Measurements from ENCODE around the gene GLMN.
A peak's percentile ranks its signal among the peaks of the same experiment; 100 is the strongest.
"Not testable (repeated sequence)": the region's sequence is repeated elsewhere in the genome, so short reads cannot be mapped to it uniquely, and the experiment has no call there.

The GLMN gene

DNA sequence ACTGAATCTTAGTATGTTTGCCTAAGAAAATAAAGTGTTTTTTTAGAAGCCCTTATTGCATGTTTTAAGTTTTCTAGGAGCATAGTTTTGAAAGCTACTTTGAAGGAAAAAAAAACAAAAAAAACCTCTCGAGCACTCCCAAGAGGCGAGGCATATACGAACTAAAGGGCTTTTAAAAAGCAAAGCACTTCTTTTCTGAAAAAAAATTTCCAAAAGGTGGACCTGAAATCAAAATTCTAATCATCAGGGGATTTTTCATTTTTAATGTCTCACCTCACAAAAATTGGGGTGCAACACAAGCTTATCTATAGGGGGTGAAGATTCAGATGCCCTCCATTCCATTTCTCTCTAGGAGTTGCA is 594 bp downstream of the GLMN start:
- peak; percentile 4 for DNase-seq (ENCODE audit: low spot score)

DNA sequence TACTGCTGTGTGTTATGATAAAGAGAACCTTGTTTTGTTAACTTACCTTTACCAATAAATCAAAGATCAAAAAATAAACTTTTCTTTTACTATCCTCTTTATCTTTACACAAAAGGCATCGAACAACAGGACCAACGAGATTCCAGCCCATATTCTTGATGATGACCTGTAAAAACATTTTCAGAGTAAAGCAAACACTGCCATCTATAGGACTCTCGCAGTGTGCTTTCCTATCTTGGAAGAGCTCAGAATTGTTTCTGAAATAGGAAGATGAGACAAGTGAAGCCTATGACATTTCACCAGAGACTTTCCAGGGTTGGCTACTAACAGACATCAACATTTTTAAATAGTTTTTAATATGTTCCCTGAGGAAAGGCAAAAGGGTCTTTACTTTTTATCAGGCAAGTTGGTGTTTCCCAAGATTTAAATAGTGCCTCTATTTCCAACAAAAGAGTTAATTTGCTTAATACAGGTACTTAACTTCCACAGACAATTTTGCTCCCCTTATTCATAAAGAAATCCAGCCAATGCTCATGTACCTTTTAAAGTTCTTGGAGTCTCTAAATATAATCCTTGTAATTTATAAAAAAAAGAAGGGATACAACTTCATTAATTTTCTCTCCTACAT is 7.3 kb downstream of the GLMN start:
- DNase-seq (ENCODE audit: low spot score), result peak; percentile 63

DNA sequence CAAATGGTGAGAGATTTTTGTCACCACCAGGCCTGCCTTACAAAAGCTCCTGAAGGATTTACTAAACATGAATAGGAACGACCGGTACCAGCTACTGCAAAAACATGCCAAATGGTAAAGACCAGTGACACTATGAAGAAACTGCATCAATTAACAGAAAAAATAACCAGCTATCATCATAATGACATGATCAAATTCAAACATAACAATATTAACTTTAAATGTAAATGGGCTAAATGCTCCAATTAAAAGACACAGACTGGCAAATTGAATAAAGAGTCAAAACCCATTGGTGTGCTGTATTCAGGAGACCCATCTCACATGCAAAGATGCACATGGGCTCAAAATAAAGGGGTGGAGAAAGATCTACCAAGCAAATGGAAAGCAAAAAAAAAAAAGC is 17.4 kb downstream of the GLMN start:
- not testable (repeated sequence) for DNase-seq (ENCODE audit: low spot score)

DNA sequence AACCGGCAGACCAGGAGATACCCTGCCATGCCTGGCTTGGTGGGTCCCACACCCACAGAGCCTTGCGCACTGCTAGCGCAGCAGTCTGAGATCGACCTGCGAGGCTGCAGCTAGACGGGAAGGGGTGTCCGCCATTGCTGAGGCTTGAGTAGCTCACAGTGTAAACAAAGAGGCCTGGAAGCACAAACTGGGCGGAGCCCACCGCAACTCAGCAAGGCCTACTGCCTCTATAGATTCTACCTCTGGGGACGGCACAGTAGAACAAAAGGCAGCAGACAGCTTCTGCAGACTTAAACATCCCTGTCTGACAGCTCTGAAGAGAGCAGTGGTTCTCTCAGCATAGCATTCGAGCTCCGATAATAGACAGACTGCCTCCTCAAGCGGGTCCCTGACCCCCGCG is 19.0 kb downstream of the GLMN start:
- DNase-seq (ENCODE audit: low spot score), result not testable (repeated sequence)

DNA sequence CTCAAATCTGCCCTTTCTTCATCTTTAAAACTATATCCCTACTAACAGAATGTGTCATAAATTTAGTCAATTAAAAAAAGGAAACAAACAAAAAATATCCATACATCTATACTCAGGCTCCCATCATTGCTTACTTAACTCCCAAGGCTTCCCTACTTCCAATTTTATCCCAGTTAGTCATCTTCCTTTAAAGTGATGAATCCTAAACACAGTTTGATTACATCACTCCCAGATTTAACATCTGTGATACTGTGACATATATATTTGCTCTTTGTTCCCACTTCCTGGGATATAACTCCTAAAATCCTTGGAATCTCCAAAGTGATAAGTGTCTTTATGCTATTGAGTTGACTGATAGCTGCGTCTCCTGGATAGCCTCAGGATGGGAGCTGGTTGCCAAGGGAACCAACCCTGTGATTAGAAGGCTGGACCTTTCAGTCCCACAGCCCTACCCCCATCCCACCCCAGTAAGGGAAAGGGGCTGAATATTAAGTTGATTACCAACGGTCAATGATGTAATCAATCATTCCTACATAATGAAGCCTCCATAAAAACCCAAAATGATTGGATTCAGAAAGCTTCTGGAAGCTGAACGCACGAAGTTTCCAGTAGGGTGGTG is 21.6 kb downstream of the GLMN start:
- peak; percentile 14 for DNase-seq (ENCODE audit: low spot score)

DNA sequence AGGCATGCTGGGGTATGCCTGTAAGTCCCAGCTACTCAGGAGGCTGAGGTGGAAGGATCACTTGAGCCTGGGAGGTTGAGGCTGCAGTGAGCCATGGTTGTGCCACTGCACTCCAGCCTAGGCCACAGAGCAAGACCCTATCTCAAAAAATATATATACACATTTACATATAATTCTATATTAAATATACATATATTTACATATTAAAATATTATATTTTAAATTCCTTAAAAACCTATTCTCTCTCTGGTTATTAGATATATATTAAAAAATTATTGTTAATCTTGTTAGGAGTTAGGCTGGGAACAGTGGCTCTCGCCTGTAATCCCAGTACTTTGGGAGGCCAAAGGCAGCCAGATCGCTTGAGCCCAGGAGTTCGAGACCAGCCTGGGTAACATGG is 22.7 kb downstream of the GLMN start:
- no peak for DNase-seq (ENCODE audit: low spot score)

DNA sequence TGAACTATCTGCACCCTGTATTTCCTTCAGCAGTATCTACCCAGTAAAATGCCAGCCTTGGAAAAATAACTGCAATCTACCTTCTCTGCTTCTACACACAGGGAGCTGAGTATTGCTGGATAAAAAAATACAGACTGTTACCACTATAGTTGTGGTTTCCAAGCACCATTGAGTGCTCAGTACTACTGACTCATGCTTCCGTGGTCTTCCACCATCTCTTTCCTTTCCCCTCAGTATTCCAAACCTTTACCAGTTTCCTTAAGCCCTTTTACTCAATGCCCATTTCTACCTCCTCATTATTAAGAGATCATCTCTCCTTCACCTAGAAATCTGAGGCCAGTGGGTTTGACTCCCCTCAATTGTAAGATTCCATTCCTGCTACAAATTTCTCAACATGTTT is 23.8 kb downstream of the GLMN start:
- DNase-seq (ENCODE audit: low spot score), result no peak

DNA sequence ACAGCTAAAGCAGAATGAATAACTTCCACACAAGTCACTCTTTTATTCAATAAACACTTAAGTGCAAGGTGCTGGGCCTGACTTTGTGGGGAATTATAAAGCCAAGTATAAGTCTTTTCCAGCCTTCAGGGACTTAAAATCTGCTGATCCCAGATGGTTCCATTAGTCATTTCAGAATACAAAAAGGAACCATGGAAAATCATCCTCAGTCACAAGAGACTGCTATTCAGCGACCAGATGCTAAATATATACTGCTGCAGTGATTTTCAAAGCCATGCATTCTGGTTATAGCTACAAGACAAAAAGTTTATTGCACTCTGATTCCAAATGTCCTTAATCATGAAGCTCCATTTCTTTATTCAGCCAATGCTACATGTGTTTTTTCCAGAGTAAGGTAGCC is 25.7 kb downstream of the GLMN start:
- DNase-seq (ENCODE audit: low spot score), result no peak

DNA sequence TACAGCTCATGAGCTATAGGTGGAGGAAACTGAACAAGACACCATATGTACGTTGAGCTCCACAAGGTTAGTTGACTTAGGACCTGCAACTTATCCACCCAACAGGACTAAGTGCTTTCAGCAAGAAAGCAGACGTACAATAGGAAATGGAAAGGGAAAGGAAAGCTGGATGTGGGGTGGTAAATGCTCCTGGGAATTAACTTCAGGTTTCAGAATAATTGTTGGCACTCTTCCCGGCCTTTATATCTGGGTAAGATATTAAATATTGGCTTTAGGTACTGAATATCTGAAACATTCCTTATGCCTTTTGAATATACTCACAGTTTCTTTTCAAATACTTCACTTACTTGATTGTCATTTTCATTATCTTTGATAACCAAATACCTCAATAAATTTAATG is 36.3 kb downstream of the GLMN start:
- DNase-seq (ENCODE audit: low spot score), result no peak

DNA sequence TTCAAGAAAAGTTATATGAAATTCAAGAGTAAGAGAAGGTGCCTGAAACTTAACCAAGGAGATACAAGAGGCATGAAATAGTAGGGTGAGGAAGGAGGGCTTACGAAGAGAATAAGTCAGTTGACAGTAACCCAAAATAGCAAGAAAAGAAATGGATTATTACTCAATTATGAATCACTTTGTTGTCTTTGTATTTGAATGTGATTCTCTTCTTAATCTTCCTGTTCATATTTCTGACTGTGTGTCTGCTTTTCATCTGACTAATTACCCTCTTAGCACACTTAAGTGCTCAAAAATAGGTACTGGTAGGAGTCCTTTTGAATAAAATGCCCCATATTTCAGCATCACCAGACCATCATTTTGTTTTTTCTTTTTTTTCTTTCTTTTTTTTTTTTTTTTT is 39.4 kb downstream of the GLMN start:
- DNase-seq (ENCODE audit: low spot score), result no peak

DNA sequence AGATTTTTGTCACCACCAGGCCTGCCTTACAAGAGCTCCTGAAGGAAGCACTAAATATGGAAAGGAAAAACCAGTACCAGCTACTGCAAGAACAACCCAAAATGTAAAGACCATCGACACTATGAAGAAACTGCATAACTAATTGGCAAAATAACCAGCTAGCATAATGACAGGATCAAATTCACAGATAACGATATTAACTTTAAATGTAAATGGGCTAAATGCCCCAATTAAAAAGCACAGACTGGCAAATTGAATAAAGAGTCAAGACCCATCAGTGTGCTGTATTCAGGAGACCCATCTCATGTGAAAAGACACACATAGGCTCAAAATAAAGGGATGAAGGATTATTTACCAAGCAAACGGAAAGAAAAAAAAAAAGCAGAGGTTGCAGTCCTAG is 44.1 kb downstream of the GLMN start:
- DNase-seq (ENCODE audit: low spot score), result not testable (repeated sequence)

DNA sequence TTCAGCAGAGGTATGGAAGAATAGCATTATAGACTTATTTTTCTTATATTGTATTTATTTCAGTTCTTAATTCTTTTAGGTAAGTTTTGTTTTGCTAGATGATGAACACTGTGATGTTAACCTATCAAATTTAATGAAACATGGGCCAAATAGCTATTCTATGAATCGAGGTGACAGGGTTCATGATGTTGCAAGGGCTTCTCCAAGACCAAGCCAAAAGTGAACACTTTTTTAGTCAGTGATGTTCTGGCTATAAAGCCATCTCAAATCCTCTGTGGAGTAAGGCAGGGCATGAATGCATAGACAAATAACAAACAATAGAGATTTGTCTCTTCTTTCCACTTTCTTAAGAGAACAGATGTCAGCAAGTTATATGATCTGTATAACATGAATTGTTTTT is 54.4 kb downstream of the GLMN start:
- DNase-seq (ENCODE audit: low spot score), result no peak

DNA sequence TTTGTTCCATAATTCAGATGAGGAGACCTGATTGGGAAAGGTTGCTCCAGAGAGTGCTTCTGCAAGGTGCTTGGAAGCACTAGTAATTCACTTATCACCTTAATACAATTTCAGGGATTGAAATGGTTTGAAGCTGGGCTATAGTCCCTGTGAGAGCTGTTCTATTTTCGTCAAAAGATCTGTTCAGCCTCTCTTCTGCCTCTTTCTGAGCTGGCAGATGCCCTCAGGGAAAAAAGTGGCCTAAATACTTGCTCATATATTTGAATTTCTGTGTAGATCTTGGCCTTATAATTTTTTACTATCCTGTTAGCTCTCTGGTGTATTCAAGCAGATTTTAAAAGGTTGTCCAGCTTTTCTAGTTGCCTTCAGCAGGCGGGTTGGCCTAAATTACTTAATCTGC is 58.8 kb downstream of the GLMN start:
- no peak for DNase-seq (ENCODE audit: low spot score)

DNA sequence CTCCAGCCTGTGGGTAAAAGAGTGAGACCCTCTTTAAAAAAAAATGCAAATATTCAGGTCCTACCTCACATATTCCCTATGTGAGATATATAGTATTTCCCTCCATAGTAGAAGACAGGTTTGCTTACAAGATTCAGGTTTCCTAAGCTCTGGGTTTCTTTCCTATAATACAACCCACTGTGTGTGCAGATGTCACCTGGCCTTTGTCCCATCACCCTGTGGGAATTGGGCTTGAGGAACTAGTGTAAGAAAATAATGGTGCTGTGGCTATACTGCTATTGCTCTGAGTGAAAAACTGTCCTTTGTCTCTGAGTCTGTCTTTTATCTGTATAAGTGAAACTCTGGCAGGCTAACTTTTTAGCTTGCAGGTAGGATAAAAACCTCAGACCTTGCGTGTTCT is 68.1 kb downstream of the GLMN start:
- DNase-seq (ENCODE audit: low spot score), result no peak

DNA sequence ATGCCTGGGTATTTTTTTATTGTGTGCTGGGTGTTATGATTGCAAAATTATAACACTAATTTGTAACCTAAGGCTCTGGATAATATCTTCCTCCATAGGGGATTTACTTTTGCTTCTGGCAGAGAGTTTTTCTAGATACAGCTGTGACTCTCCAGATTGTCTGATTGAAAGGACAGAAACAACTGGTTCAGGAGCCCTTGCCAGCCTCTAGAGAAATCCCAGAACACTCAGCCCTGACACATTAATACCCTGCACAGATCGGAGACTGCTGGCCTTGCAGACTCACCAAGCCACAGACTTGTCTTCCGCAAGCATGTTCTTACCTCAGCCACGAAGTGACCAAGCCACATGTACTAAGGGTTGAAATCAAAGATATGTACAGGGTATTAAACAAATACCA is 70.4 kb downstream of the GLMN start:
- DNase-seq (ENCODE audit: low spot score), result no peak

DNA sequence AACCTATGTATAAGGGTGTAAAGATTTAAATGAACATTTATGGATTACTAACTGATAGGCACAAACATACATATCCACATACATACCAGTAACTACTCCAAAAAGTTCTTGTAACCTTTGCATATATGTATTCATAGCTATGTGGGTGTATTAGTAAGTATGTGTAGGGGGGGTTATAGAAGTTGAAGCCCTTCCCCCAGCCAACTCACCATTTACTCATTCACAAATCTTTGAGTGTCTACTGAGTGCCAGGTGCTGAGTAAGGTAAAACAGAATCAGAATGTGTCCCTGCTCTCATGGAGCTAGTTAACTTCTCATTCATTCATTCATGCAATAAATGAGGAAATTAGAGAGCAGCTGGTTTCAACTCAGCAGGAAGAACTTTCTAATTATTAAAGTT is 79.8 kb downstream of the GLMN start:
- DNase-seq (ENCODE audit: low spot score), result no peak

DNA sequence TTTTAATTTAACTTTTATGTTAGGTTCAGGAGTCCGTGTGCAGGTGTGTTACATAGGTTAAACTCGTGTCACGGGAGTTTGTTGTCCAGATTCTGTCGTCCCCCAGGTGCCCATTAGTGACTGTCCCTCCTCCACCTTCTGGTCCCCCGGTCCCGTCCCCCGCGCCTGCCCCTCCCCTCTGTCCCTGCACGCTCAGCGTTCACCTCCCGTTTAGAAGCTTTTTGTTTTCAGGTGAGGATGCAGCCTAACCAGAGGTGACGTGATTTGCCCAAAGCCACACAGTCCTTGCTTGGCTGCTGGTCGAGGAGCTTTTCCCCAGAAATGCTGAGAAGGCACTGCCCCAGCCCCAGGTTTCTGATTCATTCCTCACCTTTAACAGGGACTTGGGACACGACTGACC is 80.2 kb downstream of the GLMN start:
- DNase-seq (ENCODE audit: low spot score), result no peak

DNA sequence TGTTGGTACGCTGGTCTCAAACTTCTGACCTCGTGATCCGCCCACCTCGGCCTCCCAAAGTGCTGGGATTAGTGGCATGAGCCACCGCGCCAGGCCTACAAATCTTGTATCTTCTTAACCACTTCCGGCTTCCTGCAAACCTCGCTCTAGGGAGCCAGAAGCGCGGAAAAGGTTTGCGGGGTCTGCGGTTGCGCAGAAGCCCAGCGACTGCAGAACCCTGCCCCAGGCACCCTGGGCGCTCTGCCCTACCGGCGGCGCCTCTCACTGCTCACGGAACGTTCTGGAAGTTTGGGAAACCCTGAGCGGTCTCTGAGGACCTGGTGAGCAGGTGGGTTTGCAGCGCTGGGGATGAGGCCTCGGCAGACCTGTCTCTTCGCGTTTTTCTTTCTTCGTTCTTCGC is 81.1 kb downstream of the GLMN start, which contains the start of gene C1orf146:
Gene C1orf146 (plus strand): TSS at position 195 of the 400 bp plus-strand sequence. CDS start 13,506 bp downstream, outside the sequence.
- DNase-seq (ENCODE audit: low spot score), result no peak

DNA sequence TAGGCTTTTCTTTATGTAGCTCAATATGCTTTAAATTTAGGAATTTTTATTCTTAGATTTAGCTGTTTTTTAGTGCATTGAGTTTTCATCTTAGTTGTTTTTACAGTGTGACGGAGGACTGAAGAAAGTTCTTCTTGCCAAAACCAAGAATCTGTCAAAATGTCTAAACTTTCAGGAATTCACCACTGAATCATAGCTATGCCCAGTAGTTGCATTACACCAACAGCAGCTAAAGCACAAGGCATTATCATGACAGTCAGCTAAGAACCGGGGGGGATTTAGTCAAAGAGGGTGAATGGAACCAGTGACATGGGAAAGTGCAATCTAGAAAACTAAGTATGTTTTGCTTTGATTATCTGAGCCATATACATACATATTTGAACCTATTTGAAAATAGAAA is 87.6 kb downstream of the GLMN start:
- DNase-seq (ENCODE audit: low spot score), result peak; percentile 52

DNA sequence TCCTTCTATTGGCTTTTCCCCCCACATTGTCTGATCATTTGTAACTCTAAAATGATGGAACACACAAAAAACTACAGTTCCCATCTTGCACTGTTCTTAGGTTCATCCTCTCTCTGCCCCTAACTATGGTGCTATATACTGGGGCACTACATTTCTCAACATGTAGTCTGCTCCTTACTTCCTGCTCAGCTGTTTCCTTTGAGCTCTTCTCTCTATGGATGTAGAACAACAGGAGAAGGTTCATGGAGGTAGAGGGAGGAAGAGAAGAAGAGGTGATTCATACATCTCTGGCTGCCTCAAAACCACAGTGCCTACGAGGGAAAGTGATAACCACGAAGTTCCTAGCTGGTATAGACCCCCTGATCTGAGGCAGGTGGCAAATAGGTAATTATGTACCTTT is 88.1 kb downstream of the GLMN start:
- no peak for DNase-seq (ENCODE audit: low spot score)

DNA sequence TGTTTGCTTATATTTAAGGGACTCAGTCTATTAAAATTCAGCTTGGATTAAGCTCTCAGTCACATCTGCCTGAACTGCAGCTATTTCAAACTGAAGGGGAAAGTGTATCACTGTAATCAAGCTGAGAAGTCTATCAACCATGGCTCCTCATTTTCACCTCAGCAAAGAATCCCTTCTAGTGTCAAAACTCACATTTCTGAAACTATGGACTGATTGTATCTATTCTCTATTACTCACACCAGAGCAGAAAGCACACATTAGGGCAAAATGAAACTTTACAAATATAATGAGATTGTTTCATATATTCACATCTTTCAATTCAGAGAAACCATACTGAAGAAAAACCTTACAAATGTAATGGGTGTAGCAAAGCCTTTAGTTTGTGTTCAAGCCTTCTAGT is 95.7 kb downstream of the GLMN start:
- DNase-seq (ENCODE audit: low spot score), result no peak

DNA sequence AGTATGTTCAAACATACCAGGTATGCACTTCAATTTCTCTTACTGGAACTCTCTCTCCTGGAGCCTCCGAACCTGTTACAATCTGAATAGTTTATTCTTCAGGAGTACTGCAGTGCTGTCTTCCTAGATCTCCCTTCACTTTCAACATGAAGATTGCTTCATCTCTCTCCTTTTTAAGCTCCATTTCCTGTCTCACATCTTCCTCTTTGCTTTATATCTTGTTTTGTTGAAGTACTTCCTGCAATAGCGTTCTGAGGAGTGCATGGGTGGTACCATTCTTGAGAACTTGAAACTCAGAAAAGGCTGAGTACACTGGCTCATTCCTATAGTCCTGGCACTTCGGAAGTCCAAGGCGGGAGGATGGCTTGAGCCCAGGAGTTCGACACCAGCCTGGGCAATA is 96.8 kb downstream of the GLMN start:
- DNase-seq (ENCODE audit: low spot score), result no peak

Data from GM03348 (cell line).